Forelimb muscle (tissue), 1 donor: ENCODE measurements around the gene C1orf35. TPM values are rescaled to one million over a fixed set of nuclear protein-coding genes. Genes with fewer than 3 reads are reported as not detected.

Source experiments
- DNase-seq: peaks from one replicate; pipeline ENCODE4 v3.0.0-alpha.2; 2013; ENCODE audit warnings: low read depth
- polyA plus RNA-seq: library from polyadenylated mRNA; unstranded; fragments of 120-200 nt; gene quantifications from one replicate; pipeline ENCODE4 v1.2.1, GENCODE V29; 2013; ENCODE audit not compliant: insufficient read length

The C1orf35 gene
- polyA plus RNA-seq, 1 donor: 11.8 TPM

- DNase-seq: no peak
Measured at GRCh38 chr1:228064296-228064695, 38.8 kb downstream of the C1orf35 start.

GRCh38 chr1:228063251-228064191 is 39.6 kb downstream of the C1orf35 start:
- no peak for DNase-seq

GRCh38 chr1:228062812-228063211 is 40.3 kb downstream of the C1orf35 start:
- DNase-seq: no peak

GRCh38 chr1:228062085-228062791 is 40.9 kb downstream of the C1orf35 start:
- no peak for DNase-seq

GRCh38 chr1:228061411-228062084 is 41.6 kb downstream of the C1orf35 start:
- DNase-seq: no peak

GRCh38 chr1:228060458-228061190 is 42.5 kb downstream of the C1orf35 start:
- DNase-seq: no peak

GRCh38 chr1:228059634-228060457 is 43.3 kb downstream of the C1orf35 start:
- DNase-seq: no peak

- no peak for DNase-seq
Measured at GRCh38 chr1:228058949-228059633, 44.0 kb downstream of the C1orf35 start.

GRCh38 chr1:228058172-228058948 is 44.8 kb downstream of the C1orf35 start:
- no peak for DNase-seq

Other genes with a start within 250 kb of the C1orf35 start
- gene WNT9A, start 155.4 kb downstream of the C1orf35 start, polyA plus RNA-seq: 11.2 TPM
- gene WNT3A, start 96.3 kb downstream of the C1orf35 start, polyA plus RNA-seq: not detected
- gene ARF1, start 20.6 kb downstream of the C1orf35 start, polyA plus RNA-seq: 240 TPM
- 28.1 TPM for gene MRPL55, start 6.0 kb upstream of the C1orf35 start, polyA plus RNA-seq
- 125 TPM for gene GUK1, start 37.0 kb upstream of the C1orf35 start, polyA plus RNA-seq
- 0.48 TPM for gene GJC2, start 46.6 kb upstream of the C1orf35 start, polyA plus RNA-seq
- 4.4 TPM for gene IBA57, start 62.5 kb upstream of the C1orf35 start, polyA plus RNA-seq
- gene OBSCN, start 104.7 kb upstream of the C1orf35 start, polyA plus RNA-seq: 358 TPM